ENCODE measurements around the gene RBM12. TPM values are rescaled to one million over a fixed set of nuclear protein-coding genes. Genes with fewer than 3 reads are reported as not detected.
"Not testable (repeated sequence)": the region's sequence is repeated elsewhere in the genome, so short reads cannot be mapped to it uniquely, and the experiment has no call there.

The RBM12 gene
- total RNA-seq, 1 donor from 2014 or later, result 38.7 TPM

GRCh38 chr20:35698298-35699126 is 33.8 kb upstream of the RBM12 start:
- peak in 1 of 2 donors; percentile 21 for DNase-seq (ENCODE audit: low read depth in 2 of 2)

DNA sequence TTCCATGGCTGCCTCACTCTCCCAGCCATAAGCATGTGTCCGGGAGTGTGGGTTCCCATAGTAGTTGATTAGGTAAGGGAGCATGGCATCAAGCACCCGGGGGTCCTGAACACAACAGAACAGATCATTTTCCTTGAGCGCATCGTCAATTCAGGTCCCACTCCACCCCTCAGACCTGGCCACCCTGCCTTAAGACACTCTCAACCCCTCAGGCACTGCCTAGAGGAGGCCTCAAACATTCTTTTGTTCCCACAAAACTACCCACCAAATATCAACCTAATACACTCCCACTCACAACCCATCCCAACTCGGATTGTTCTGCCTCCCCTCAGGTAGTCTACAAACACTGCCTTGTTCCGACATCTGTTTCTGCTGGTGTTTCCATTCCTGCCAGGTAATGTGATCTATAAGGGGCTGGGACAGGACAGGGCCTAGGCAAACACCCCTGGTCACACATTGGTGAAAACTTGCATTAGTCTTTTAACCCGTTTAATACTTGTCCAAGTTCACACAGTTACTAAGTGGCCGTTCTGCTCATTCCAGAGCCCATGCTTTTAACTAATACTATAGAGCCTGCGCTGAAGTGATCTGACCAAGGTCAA is 33.1 kb upstream of the RBM12 start:
- DNase-seq (ENCODE audit: low read depth in 2 of 2), result no peak

DNA sequence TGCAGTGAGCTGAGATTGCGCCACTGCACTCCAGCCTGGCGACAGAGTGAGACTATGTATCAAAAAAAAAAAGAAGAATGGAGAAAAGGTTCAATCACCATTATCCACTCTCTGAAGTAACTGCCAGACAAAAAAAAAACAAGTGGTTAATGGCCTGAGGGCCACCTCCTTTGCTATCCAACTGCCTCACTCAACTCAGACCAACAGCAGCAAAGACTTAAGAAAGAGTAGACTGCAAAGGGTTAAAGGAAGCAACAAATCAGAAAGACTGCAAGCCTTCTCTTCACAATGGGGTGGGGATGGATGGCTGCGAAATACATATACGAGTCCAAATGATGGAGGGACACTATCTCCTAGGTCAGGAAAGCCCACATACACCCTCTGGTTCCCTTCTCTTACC is 31.3 kb upstream of the RBM12 start:
- no peak for DNase-seq (ENCODE audit: low read depth in 2 of 2)

GRCh38 chr20:35695245-35695749 is 30.6 kb upstream of the RBM12 start:
- DNase-seq (ENCODE audit: low read depth in 2 of 2), result no peak

- no peak for DNase-seq (ENCODE audit: low read depth in 2 of 2)
Observed at GRCh38 chr20:35690265-35690664, 25.6 kb upstream of the RBM12 start.

DNA sequence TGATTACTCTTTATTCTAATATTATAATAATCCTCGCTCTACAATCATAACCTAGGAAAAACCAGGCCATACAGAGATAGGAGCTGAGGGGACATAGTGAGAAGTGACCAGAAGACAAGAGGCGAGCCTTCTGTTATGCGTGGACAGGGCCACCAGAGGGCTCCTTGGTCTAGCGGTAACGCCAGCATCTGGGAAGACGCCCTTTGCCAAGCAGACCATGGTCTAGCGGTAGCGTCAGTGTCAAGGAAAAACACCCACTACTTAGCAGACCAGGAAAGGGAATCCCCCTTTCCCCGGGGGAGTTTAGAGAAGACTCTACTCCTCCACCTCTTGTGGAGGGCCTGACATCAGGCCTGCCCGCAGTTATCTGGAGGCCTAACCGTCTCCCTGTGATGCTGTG is 22.2 kb upstream of the RBM12 start:
- DNase-seq (ENCODE audit: low read depth in 2 of 2), result not testable (repeated sequence)

DNA sequence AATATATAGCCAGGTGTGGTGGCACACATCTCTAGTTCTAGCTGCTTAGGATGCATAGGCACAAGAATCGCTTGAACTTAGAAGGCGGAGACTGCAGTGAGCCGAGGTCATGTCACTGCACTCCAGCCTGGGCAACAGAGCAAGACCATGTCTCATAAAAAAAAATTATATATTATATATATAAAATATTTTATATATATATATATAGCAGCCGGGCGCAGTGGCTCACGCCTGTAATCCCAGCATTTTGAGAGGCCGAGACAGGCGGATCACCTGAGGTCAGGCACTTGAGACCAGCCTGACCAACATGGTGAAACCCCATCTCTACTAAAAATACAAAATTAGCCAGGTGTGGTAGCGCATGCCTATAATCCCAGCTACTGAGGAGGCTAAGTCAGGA is 20.7 kb upstream of the RBM12 start:
- not testable (repeated sequence) for DNase-seq (ENCODE audit: low read depth in 2 of 2)

GRCh38 chr20:35681960-35682359 is 17.3 kb upstream of the RBM12 start:
- DNase-seq (ENCODE audit: low read depth in 2 of 2), result no peak

- no peak for DNase-seq (ENCODE audit: low read depth in 2 of 2)
Observed at GRCh38 chr20:35680452-35681183, 15.9 kb upstream of the RBM12 start.

DNA sequence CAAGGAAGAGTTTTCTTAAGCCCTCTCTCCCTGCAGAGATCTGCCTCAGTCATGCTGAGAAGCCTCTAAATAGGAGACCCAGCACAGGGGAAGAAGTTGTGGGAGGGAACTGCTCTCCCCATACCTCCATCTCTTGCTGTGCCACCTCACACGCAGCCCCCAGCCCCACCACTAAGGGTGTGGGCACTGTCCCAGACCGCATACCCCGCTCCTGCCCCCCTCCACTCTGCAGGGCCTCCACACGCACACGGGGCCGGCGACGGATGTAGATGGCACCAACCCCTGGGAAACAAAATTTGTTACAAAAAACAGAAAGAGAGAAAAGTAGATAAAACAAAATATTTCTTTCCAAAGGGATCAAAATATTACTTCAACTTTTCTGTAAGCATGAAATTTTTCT is 10.2 kb upstream of the RBM12 start:
- DNase-seq (ENCODE audit: low read depth in 2 of 2), result no peak

DNA sequence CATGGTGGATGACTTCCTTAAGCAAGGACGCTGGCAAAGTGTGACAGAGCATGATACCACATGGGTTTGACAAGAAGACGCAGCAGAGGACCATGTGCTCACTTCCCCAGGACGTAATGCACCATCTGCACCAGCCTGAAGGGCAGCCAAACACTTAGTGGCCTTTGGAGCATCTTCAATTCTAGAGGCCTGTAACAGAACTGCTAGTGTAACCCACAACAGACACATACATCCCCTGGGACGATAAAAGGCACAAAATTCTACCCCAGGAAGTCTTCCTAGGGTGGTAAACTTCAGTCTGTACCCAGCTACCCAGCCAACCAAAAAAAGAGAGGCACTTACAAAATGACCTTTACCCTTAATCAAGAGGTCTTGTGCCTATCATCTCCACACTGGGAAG is 9.2 kb upstream of the RBM12 start:
- DNase-seq (ENCODE audit: low read depth in 2 of 2), result no peak

- DNase-seq (ENCODE audit: low read depth in 2 of 2), result no peak
Observed at GRCh38 chr20:35669681-35670080, 5.0 kb upstream of the RBM12 start.

GRCh38 chr20:35669221-35669620 is 4.5 kb upstream of the RBM12 start:
- no peak for DNase-seq (ENCODE audit: low read depth in 2 of 2)

- DNase-seq (ENCODE audit: low read depth in 2 of 2), result no peak
Observed at GRCh38 chr20:35665949-35666288, 1.2 kb upstream of the RBM12 start.

- peak; percentile 39 to 56 for DNase-seq (ENCODE audit: low read depth in 2 of 2)
Observed at GRCh38 chr20:35663516-35664465, 909 bp downstream of the RBM12 start.

DNA sequence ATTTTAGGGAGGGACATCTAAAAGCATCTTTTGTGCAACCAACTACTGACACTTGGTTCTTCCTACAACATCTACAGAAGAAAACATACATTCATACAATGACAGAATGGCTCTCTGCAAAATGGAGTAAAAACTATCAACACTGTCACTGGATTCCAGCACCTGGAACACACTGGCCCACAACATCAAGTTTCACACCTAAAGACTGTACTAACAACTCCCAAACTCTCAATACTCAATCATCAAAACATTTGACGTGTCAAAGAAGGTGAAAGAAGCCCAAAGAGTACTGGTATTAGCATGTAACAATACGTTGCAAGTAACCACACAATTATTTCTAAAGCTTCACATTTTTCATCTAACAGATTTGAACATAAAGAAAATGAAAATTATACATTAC is 2.1 kb downstream of the RBM12 start:
- no peak for DNase-seq (ENCODE audit: low read depth in 2 of 2)

DNA sequence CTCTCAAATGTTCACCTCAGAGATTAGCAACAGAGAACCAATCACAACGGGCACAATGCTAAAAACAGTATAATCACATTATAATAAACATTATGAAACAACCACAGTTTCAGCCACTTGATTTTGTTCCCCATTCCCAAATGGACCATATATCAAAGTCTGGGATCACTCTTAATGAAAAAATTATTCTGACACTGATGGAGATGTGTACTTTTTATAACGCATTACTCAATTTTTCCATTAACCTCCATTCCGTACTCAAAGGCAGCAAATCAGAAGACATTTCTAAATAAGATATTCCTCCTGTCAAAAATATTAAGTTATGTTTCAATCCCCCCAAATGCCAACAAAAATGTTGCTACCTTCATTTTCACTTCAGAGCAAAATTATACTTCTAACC is 2.8 kb downstream of the RBM12 start:
- peak in 1 of 2 donors; percentile 37 for DNase-seq (ENCODE audit: low read depth in 2 of 2)

GRCh38 chr20:35661053-35661452 is 3.6 kb downstream of the RBM12 start:
- DNase-seq (ENCODE audit: low read depth in 2 of 2), result peak; percentile 7 to 8

- DNase-seq (ENCODE audit: low read depth in 2 of 2), result no peak
Observed at GRCh38 chr20:35660122-35660937, 4.4 kb downstream of the RBM12 start.

- DNase-seq (ENCODE audit: low read depth in 2 of 2), result no peak
Observed at GRCh38 chr20:35657271-35657670, 7.4 kb downstream of the RBM12 start.

Data from lung microvascular endothelial cell (primary cell).